HepG2 (cell line): ENCODE data around the gene IRS1. TPM values are rescaled to one million over a fixed set of nuclear protein-coding genes. Genes with fewer than 3 reads are reported as not detected.

Experiments
- ARHGAP35 ChIP-seq: sonication (generic); formaldehyde crosslinking; IDR thresholded peaks from 2 replicates; pipeline ENCODE4 v1.9.0; 2022; ENCODE audit warnings: mild to moderate bottlenecking, inconsistent platforms, moderate library complexity, missing genetic modification reagents, borderline replicate concordance
- CCDC6 ChIP-seq: sonication (generic); formaldehyde crosslinking; IDR thresholded peaks from 2 replicates; pipeline ENCODE4 v1.8.1; 2022; ENCODE audit warnings: mild to moderate bottlenecking, missing genetic modification reagents, moderate library complexity
- DRAP1 ChIP-seq: IDR thresholded peaks from 2 replicates; pipeline ENCODE4 v1.6.1; 2016; ENCODE audit warnings: missing genetic modification reagents, missing compliant biosample characterization
- HOMEZ ChIP-seq: IDR thresholded peaks from 2 replicates; pipeline ENCODE4 v1.6.1; 2016; ENCODE audit warnings: low read depth
- MEIS2 ChIP-seq: sonication (generic); formaldehyde crosslinking; IDR thresholded peaks from 2 replicates; pipeline ENCODE4 v1.9.0; 2021; ENCODE audit warnings: mild to moderate bottlenecking, missing genetic modification reagents
- PAWR ChIP-seq: sonication (generic); formaldehyde crosslinking; IDR thresholded peaks from 2 replicates; pipeline ENCODE4 v1.4.0; 2020; ENCODE audit warnings: missing genetic modification reagents, mild to moderate bottlenecking, borderline replicate concordance
- ZBTB25 ChIP-seq: IDR thresholded peaks from 2 replicates; pipeline ENCODE4 v1.6.1; 2018; ENCODE audit warnings: missing genetic modification reagents
- ZBTB34 ChIP-seq: sonication (generic); formaldehyde crosslinking; IDR thresholded peaks from 2 replicates; pipeline ENCODE4 v1.8.0; 2022; ENCODE audit warnings: mild to moderate bottlenecking, missing genetic modification reagents
- ZBTB37 ChIP-seq: sonication (generic); formaldehyde crosslinking; IDR thresholded peaks from 2 replicates; pipeline ENCODE4 v1.4.0; 2020; ENCODE audit warnings: mild to moderate bottlenecking, missing genetic modification reagents
- ZBTB46 ChIP-seq: sonication (generic); formaldehyde crosslinking; IDR thresholded peaks from 2 replicates; pipeline ENCODE4 v1.4.0; 2020; ENCODE audit warnings: mild to moderate bottlenecking, missing genetic modification reagents, borderline replicate concordance
- ZC3H13 ChIP-seq: sonication (generic); formaldehyde crosslinking; IDR thresholded peaks from 2 replicates; pipeline ENCODE4 v1.8.1; 2023; ENCODE audit warnings: mild to moderate bottlenecking, missing genetic modification reagents, moderate library complexity
- ZFP41 ChIP-seq: sonication (generic); formaldehyde crosslinking; IDR thresholded peaks from 2 replicates; pipeline ENCODE4 v1.4.0; 2020; ENCODE audit warnings: mild to moderate bottlenecking, missing genetic modification reagents, borderline replicate concordance
- ZFX ChIP-seq: sonication (generic); formaldehyde crosslinking; IDR thresholded peaks from 2 replicates; pipeline ENCODE4 v1.4.0; 2020; ENCODE audit warnings: mild to moderate bottlenecking, low read depth, missing genetic modification reagents, moderate library complexity
- ZNF138 ChIP-seq: sonication (generic); formaldehyde crosslinking; IDR thresholded peaks from 2 replicates; pipeline ENCODE4 v1.5.0; 2020; ENCODE audit warnings: mild to moderate bottlenecking, low read depth, missing genetic modification reagents
- ZNF18 ChIP-seq: sonication (generic); formaldehyde crosslinking; IDR thresholded peaks from 2 replicates; pipeline ENCODE4 v1.8.0; 2022; ENCODE audit warnings: mild to moderate bottlenecking, missing genetic modification reagents; ENCODE audit not compliant: insufficient replicate concordance
- ZNF234 ChIP-seq: sonication (generic); formaldehyde crosslinking; conservative IDR thresholded peaks from 2 replicates; pipeline ENCODE4 v1.5.1; 2020; ENCODE audit warnings: mild to moderate bottlenecking, missing genetic modification reagents
- polyA plus RNA-seq, 8 experiments: library from polyadenylated mRNA; depleted of rRNA in 3 of 8; stranded (reverse) in 7 of 8; unstranded in 1 of 8; fragments of >200 nt; fragmentation: Illumina TruSeq in 4 of 8; extraction: Trizol in 4 of 8; gene quantifications; 2 replicates each; pipeline versions ENCODE4 v1.2.1 to v1.2.3, GENCODE V29; 2011 to 2016; ENCODE audit warnings: low read depth in 4 of 8, missing spikeins in 1 of 8, mixed read lengths in 1 of 8; ENCODE audit not compliant: insufficient read depth in 1 of 8
- total RNA-seq, 5 experiments: library from RNA; depleted of rRNA; stranded (reverse); fragments of >200 nt; fragmentation: Illumina TruSeq; extraction: Trizol; gene quantifications; 2 replicates each; pipeline ENCODE4 v1.2.3, GENCODE V29; 2016; ENCODE audit warnings: low read depth in 1 of 5

Gene IRS1
- total and polyA plus RNA-seq, 2 of the 13 experiments (the other 11 are each of a cell fraction or from before 2014, with no cell fraction given), result 8.7 to 9.0 TPM

GRCh38 chr2:226799211-226799975 is at the start of gene IRS1 (continued):
- TF ChIP-seq CCDC6 (CRISPR knock-in tag) (0 out of 2 replicates have a peak, but pooled peaks have one; percentile 20), ZNF138 (CRISPR knock-in tag) (no peak), ZNF18 (peak; percentile 2), ARHGAP35 (CRISPR knock-in tag) (no peak), PAWR (no peak), ZBTB25 (CRISPR knock-in tag) (peak; percentile 36; the same call in 1 of the 2 replicates), ZFP41 (no peak), ZC3H13 (0 out of 2 replicates have a peak, but pooled peaks have one; percentile 31), DRAP1 (CRISPR knock-in tag) (no peak), ZFX (CRISPR knock-in tag) (peak; percentile 19; the same call in 1 of the 2 replicates), ZBTB34 (no peak), ZBTB37 (no peak), ZBTB46 (no peak), ZNF234 (CRISPR knock-in tag) (no peak), HOMEZ (CRISPR knock-in tag) (no peak), MEIS2 (CRISPR knock-in tag) (peak; percentile 65)
